ENCODE results near the gene USP47. TPM values are rescaled to one million over a fixed set of nuclear protein-coding genes. Genes with fewer than 3 reads are reported as not detected.

The USP47 gene
- total RNA-seq, 1 donor = 72.7 TPM

DNA sequence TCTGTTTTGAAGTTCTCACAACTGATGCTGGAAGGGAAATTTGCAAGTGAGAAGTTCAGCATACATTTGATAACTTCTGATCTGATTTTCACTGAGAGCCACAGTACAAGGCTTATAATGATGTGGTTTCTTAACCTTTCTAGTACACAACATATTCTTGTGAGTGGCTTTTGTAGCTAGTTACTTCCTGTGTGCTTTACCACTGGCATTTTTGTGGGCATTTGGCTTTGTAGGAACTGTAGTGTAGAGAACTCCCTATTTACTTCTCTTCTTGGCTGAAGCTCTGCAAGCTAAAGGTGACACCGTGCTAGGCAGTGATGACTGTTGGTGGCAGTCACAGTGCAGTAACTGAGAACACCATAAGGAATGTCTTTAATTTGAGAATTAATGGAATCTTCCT lies 14.9 kb downstream of the USP47 start:
- no peak for DNase-seq (ENCODE audit: insufficient read length, low spot score, missing footprints)
- Histone ChIP-seq H4K20me1 (ENCODE audit: insufficient read depth, low read length) (peaks cover 57% of the 10 kb centered on the region), H3K4me2 (ENCODE audit: insufficient read depth, low read length) (peak overlapping the region; percentile 26), H2AFZ (ENCODE audit: low read length) (no peak overlapping the region), H3K36me3 (ENCODE audit: insufficient read depth, low read length) (no peaks in the 10 kb centered on the region), H3K79me2 (ENCODE audit: insufficient read depth, low read length) (peaks cover 93% of the 10 kb centered on the region), H3K27me3 (ENCODE audit: insufficient read depth, low read length) (no peaks in the 10 kb centered on the region), H3K4me1 (ENCODE audit: insufficient read depth, low read length) (peaks cover 12% of the 10 kb centered on the region), H3K4me3 (ENCODE audit: insufficient read depth, low read length) (no peak overlapping the region), H3K9me3 (ENCODE audit: low read depth, low read length) (no peaks in the 10 kb centered on the region), H3K27ac (ENCODE audit: low read depth, low read length) (no peak overlapping the region)
- TF ChIP-seq, protein P1, sequence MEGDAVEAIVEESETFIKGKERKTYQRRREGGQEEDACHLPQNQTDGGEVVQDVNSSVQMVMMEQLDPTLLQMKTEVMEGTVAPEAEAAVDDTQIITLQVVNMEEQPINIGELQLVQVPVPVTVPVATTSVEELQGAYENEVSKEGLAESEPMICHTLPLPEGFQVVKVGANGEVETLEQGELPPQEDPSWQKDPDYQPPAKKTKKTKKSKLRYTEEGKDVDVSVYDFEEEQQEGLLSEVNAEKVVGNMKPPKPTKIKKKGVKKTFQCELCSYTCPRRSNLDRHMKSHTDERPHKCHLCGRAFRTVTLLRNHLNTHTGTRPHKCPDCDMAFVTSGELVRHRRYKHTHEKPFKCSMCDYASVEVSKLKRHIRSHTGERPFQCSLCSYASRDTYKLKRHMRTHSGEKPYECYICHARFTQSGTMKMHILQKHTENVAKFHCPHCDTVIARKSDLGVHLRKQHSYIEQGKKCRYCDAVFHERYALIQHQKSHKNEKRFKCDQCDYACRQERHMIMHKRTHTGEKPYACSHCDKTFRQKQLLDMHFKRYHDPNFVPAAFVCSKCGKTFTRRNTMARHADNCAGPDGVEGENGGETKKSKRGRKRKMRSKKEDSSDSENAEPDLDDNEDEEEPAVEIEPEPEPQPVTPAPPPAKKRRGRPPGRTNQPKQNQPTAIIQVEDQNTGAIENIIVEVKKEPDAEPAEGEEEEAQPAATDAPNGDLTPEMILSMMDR (IDR thresholded peaks at IDR 0.05; ENCODE audit: extremely low read depth, low read depth, low read length) = no peak

DNA sequence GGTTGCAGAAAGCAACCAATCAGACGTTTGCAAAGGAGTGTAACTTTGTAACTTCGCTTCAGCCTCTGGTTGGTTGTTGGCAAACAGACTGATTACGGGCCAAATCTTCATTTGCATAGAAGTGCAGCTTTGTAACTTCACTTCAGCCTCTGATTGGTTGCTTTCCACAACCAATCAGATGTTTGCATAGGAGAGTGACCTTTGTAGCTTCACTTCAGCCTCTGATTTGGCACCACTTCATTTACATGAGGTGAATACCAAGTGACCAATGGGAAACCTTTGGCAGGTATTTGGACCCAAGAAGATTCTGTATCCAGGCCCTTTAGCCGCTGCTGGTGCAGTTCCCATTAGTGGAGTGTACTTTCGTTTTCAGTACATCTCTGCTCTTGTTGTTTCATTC lies 16.0 kb downstream of the USP47 start:
- TF ChIP-seq, protein P1 (IDR thresholded peaks at IDR 0.05; ENCODE audit: extremely low read depth, low read depth, low read length) = no peak
- H3K27ac ChIP-seq (ENCODE audit: low read depth, low read length) = no peak overlapping the region
- no peaks in the 10 kb centered on the region for H3K9me3 ChIP-seq (ENCODE audit: low read depth, low read length)
- no peaks in the 10 kb centered on the region for H3K36me3 ChIP-seq (ENCODE audit: insufficient read depth, low read length)
- peaks cover 51% of the 10 kb centered on the region for H4K20me1 ChIP-seq (ENCODE audit: insufficient read depth, low read length)
- H3K27me3 ChIP-seq (ENCODE audit: insufficient read depth, low read length) = no peaks in the 10 kb centered on the region
- H3K4me1 ChIP-seq (ENCODE audit: insufficient read depth, low read length) = peaks cover 6% of the 10 kb centered on the region
- no peak overlapping the region for H3K4me2 ChIP-seq (ENCODE audit: insufficient read depth, low read length)
- DNase-seq (ENCODE audit: insufficient read length, low spot score, missing footprints) = no peak
- no peak overlapping the region for H3K4me3 ChIP-seq (ENCODE audit: insufficient read depth, low read length)
- H3K79me2 ChIP-seq (ENCODE audit: insufficient read depth, low read length) = peaks cover 93% of the 10 kb centered on the region
- no peak overlapping the region for H2AFZ ChIP-seq (ENCODE audit: low read length)

GRCh38 chr11:11858676-11859075 lies 16.9 kb downstream of the USP47 start:
- Histone ChIP-seq H3K27ac (ENCODE audit: low read depth, low read length) (no peak overlapping the region), H4K20me1 (ENCODE audit: insufficient read depth, low read length) (peaks cover 54% of the 10 kb centered on the region), H3K36me3 (ENCODE audit: insufficient read depth, low read length) (no peaks in the 10 kb centered on the region), H3K9me3 (ENCODE audit: low read depth, low read length) (no peaks in the 10 kb centered on the region), H3K4me2 (ENCODE audit: insufficient read depth, low read length) (no peak overlapping the region), H3K4me3 (ENCODE audit: insufficient read depth, low read length) (no peak overlapping the region), H3K27me3 (ENCODE audit: insufficient read depth, low read length) (no peaks in the 10 kb centered on the region), H3K79me2 (ENCODE audit: insufficient read depth, low read length) (peaks cover 94% of the 10 kb centered on the region), H3K4me1 (ENCODE audit: insufficient read depth, low read length) (peaks cover 5% of the 10 kb centered on the region), H2AFZ (ENCODE audit: low read length) (no peak overlapping the region)
- DNase-seq (ENCODE audit: insufficient read length, low spot score, missing footprints) = no peak
- TF ChIP-seq, protein P1 (IDR thresholded peaks at IDR 0.05; ENCODE audit: extremely low read depth, low read depth, low read length) = no peak

DNA sequence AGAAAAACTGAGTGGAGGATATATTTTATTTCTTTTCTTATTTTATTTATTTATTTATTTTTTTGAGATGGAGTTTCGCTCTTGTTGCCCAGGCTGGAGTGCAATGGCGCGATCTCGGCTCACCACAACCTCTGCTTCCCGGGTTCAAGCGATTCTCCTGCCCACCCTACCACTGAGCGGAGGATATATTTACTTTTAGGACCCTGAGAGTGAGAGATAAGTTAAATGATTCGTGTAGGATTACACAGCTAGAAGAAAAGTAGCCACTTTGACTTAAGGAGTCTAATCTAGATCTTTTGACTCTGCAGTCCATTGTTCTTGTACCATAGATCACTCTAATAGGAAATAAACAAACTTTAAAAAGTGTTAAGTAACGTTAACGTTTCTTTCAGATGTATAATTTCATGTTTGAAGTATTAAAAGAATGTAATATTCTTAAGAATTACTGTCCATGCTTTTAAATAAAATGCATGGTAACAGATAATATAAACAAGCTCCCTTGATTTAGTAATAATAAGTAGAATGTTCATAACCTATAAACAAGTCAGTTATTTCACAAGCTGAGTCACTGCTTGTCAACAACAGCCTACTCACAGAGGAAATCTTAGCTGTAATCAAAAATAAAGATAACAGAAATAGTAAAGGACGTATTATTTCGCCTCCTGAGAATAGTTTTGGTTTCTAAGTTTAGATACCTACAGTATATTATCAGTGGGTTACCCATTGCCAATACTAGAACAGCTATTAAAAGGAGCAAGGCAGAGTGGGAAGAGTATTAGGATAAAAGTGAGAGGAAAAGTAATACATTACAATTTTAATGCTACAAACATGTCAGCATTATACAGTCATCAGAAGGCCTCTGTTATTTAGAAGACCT lies 18.6 kb downstream of the USP47 start:
- H3K4me2 ChIP-seq (ENCODE audit: insufficient read depth, low read length) = no peak overlapping the region
- peaks cover 10% of the 10 kb centered on the region for H3K4me1 ChIP-seq (ENCODE audit: insufficient read depth, low read length)
- H3K79me2 ChIP-seq (ENCODE audit: insufficient read depth, low read length) = peaks cover 92% of the 10 kb centered on the region
- peaks cover 58% of the 10 kb centered on the region for H4K20me1 ChIP-seq (ENCODE audit: insufficient read depth, low read length)
- DNase-seq (ENCODE audit: insufficient read length, low spot score, missing footprints) = no peak
- H3K27me3 ChIP-seq (ENCODE audit: insufficient read depth, low read length) = no peaks in the 10 kb centered on the region
- no peaks in the 10 kb centered on the region for H3K9me3 ChIP-seq (ENCODE audit: low read depth, low read length)
- TF ChIP-seq, protein P1 (IDR thresholded peaks at IDR 0.05; ENCODE audit: extremely low read depth, low read depth, low read length) = no peak
- no peak overlapping the region for H3K27ac ChIP-seq (ENCODE audit: low read depth, low read length)
- H2AFZ ChIP-seq (ENCODE audit: low read length) = no peak overlapping the region
- H3K4me3 ChIP-seq (ENCODE audit: insufficient read depth, low read length) = no peak overlapping the region
- H3K36me3 ChIP-seq (ENCODE audit: insufficient read depth, low read length) = no peaks in the 10 kb centered on the region
